GM18508 (cell line): ENCODE data around the gene ANO6.

Experiments
- ATAC-seq: cut with Tn5 transposase; IDR thresholded peaks from one replicate; pipeline ENCODE4 v1.9.1; 2021; ENCODE audit warnings: moderate number of reproducible peaks; ENCODE audit not compliant: insufficient read depth, unreplicated experiment

Gene ANO6

DNA sequence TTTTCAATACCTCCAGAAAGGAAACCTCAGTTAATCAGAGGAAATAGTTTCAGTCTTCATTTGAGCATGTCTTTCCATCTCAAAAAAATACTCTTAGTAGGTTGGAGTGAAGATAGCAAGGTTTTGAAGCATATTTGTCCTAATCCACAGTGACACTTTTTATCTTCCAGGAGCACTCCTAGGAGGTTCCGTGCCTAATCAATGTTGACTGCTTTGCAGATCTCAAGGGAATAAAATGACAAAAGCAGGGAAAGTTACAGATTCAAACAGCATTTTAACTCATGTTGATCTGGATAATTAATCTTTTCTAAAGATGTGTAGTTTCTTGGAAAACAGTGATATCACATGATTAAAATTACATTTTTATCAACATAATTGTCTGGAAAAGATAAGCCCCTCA is 213.9 kb downstream of the ANO6 start:
- no peak for ATAC-seq

DNA sequence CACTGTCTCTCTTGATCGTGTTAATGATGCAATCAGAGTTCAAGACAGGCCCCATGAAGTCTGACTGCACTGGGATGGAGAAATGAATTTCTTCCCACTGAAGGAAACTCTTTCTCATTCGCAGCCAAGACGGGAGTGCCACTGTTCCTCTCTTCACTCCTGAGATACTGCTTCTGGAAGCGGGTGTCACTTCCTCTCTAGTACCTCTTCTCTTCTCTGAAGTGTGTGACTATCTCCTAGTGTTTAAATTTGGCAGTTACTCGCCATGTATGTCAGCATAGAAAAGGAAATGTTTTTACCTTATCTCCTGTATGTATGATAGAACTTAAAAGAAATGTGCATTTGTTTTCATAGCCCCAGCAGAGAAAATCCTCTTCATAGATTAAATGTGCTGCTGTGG is 215.2 kb downstream of the ANO6 start:
- no peak for ATAC-seq

DNA sequence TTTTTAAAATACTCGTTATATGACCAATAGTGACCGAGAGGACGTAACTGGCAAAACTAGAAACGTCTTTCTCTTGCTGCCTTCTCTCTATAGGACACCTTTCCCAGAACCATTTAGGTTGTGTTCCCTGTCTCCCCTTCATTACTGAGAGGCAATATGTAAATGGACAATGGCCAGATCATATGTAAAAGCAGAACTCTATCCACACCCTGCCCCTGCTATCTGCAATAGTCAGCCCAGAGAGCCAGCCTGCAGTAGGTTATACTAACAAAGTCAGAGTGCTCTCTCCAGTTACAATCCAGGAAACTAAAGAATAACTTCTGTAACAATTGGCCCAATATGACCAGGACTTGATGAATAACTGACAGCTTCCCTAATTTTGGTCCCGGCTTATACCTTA is 216.8 kb downstream of the ANO6 start:
- no peak for ATAC-seq

DNA sequence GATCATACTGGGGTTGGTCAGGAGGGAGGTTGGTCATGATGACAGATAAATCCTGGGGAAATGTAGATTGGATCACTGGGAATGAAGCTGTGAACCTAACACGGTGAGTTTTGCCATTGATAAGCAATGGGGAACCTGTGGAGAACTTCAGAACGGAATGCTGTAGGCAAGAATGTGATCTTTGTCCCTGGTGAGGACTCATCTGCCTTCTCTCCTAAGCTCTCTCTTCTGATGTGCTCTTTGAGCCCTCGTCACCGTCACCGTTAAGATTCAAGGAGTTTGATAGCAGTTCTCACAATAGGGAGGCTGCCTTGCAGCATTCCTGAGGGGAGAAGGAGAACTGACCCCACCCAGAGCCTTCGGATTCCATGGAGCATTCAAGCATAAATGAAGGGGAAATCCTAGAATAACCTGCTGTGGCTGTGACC is 217.6 kb downstream of the ANO6 start:
- no peak for ATAC-seq

DNA sequence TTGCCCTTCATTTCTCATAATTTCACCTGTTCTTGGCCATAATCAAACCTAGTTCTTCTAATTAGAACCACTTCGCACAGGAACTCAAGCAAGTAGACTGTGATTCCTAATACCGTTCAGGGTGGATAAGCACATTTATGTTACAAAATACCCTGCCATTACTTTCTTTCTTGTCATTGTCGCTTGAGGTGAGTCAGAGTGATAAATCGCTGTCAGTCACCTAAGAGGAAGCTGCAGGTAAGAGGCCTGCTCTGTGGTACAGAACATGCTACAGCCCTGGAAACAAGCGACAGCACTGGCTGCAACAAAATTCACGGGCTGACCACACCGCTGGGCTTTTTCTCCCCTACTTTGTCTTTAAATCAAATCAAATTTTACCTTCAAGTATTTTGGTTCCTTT is 218.2 kb downstream of the ANO6 start:
- no peak for ATAC-seq

DNA sequence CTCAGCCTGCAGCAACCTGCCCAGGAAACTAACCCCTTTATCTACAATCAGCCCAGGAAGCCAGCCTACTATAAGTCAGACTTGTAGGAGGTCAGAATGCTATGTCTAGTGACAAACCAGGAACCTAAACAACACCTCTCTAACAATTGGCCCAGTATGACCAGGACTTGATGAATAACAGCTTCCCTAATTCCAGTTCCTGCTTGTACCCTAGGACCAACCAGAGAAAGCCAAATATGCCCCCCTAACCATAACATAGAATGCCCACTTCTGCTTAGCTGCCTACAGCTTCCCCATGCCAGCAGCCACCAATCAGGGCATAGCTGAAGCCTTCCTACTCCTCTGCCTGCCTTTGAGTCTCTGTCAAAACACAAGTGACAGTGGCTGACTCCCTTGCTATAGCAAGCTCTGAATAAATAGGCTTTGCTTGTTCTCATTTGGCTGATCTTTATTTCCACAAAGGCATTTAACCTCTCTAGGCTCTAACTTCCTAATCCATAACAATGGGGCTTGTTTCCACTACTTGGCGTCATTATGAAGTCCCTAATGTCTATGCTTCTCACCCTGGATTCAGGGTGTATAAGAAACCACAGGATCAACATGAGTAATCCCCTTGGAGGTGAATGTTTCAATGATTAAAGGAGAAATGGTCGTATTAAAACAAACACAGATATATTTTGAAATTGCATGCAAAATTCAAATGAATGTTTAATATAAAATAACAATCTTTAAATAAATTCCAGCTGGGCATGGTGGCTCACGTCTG is 220.2 kb downstream of the ANO6 start:
- ATAC-seq: no peak

DNA sequence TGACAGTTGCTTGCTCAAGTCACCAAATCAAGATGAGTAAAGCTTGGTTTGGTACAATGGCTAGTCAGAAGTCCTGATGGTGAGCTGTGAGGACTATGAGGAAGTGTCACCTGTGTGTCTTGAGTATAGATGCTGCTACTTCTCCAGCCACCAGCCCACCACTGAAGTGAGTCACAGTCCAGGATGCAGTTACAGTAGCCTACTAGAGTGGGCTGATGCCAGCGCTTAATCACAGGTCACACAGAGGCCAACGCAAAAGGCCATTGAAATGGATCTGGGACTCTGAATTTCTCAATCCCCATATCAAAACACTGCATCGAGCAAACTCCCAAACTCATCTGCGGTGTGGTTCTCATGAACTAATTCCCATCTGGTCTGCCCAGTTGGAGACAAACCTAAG is 223.1 kb downstream of the ANO6 start:
- no peak for ATAC-seq

DNA sequence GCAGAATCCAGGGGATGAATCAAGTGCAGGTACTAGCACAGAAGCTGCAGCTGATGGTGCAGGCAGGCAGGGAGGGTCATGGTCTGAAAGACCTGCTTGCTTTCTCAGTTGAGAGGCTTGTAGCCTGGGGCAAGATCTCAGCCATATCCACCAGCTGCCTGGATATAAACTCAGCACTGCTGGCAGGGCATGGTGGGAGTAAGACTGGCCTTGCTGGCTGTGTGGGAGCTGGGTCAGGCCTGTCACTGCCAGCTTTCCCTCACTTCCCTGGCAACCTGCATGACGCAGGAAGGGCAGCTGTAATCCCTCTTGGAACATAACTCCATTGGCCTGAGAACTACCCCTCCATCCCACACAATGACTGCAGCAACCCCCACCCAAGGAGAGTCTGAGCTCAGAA is 230.1 kb downstream of the ANO6 start:
- ATAC-seq: no peak

DNA sequence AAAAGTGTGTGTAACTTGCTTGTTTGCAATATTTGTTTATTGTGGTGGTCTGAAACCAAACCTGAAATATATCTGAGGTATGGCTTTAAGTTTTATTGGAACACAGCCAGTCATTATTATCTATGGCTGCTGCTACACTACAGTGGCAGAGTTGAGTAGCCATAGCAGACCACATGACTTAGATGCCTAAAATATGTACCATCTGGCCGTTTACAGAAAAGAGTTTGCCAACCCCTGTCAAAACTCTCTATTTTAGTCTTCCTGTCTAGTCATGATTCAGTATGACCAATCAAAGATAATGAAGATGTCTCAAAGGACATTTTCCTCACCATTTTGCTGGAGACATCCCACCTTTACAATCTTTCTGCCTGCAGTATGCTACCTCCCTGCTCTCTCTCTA is 242.3 kb downstream of the ANO6 start:
- no peak for ATAC-seq

DNA sequence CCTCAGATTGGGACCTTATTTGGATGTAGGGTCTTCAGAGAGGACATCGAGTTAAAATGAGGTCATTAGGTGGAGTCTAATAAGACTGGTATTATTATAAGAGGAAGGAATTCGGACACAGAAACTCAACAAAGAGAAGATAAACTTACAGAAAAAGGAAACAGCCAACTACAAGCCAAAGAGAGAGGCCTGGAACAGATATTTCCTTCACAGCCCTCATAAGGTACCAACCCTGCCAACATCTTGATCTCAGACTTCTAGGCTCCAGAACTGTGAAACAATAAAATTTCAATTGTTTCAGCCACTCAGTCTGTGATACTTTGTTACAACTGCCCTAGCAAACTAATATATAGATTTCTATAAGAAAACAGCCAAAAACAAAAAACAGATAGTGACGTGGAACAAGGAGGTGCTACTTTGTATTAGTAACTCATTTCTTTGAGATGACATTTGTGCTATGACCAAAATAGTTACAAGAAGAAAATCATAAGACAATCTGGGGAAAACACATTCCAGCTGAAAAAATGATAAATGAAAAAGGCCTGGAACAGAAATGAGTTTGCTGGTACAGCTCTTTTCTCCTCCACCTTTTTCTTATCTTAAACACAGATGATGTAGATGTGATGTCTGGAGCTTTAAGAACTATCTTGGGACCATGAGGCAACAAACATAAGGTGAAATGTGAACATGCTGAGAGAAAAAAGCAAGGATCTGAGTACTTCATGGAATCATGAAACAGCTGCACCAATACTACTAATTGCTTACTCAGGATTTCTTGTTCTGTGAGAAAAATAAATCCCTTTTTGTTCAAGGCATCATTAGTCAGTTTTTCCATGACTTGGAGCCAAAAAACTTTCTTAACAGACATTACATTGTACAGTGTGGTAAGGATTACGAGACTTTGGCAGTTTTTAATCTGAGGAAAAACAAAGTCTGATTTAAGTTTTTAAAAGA is 243.2 kb downstream of the ANO6 start:
- ATAC-seq: no peak

DNA sequence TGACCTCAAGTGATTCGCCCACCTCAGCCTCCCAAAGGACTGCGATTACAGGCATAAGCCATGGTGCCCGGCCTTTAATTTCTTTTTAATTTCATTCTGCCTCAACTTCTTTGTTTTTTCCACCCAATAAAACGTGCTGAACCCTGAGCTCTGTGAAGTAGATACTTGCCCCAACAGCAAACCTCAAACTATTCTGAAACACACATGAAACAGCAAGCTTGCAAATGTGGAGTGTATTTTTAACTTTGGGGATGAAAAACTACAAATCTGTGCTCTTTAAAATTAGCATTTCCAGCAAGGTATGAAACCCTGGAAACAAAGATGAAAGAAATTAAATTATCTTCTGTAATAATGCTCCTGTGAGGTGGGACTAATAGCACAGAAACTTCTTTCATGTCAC is 246.6 kb downstream of the ANO6 start:
- ATAC-seq: no peak

DNA sequence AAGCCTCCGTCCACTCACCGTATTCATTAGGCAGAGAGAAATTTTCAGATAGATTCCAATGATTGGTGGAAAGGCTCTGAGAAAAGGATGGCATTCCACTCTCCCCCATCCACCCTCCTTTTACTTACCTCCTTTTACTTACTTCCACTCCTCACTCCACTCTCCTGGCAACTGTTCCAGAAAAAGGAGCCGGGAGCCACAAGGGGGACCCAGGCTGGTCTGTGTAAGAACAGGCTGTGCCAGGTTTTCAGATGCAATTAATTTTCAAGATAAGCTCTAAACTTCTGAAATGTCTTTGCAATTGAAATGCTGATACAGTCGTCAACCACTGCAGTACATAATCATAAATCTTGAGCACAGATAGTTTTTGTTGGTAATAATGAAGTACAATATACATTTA is 248.8 kb downstream of the ANO6 start:
- no peak for ATAC-seq

DNA sequence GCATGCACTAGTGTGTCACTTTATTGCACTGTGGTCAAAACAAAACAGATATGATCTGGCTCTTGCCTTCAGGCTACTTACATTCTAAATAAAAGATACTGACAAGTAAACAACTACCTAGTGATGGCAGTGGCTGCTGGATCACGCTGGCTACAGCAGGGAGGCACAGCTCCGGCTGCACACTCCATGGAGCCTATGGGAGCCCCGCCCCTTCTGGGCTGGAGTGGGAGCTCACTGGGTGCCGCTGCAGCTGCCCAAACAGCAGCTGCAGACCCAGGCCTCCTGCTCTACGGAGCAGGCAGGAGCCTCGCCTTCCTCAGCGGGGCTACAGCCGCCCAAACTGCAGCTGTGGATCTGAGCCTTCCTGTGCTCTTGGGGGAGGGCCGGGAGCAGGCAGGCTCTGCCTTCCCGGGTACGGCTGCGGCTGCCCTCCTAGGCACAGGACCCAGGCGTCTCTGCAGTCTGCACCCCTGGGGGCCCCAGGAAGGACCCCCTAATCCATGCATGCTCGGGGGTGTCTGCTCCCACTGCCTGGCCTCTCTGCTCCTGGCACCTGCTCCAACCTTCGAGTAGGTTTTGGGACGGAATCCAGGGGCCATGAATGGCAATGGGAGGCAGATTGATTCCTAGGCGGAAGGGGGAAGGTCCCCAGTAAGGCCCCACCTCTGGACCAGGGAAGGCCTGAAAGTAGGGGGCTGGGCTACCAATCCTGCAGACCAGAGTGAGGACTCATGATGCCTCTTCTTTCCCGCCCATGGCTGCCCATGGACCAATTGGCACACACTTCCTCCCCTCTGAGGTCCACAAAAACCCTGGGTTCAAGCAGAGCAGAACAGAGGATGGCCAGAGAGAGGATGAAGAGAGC is 253.1 kb downstream of the ANO6 start:
- no peak for ATAC-seq

DNA sequence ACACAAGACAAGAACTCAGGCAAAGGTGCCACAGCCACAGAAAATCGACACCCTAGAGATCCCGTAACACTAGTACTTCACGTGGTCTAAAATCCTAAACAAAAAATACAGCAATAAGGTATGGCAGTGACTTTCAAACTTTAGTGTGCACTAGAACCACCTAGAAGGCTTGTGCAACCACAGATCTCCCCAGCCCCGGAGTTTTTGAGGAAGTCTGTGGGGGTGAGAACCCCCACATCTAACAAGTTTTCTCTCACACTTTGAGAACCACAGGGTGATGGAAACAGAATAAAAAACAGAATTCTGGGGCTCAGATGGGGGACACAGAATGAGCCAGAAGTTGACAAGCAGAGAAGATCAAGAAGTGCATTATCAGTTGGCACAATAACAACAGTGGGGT is 254.0 kb downstream of the ANO6 start:
- ATAC-seq: no peak

DNA sequence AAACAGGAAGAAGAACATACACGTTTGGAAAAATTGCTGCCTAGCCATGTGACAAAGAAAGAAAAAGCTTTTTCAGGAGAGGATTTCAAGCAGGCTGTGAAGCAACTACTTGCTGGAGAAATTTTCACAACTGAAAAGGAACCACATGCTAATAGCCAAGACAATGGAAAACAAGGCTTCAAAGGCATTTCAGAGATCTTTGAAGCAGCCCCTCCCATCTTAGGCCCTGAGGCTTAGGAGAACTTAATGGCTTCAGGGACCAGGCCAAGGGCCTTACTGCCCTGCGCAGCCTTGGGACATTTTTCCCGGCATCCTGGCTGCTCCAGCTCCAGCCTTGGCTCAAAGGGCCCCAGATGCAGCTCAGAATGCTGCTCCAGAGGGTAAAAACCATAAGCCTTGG is 257.7 kb downstream of the ANO6 start:
- no peak for ATAC-seq

DNA sequence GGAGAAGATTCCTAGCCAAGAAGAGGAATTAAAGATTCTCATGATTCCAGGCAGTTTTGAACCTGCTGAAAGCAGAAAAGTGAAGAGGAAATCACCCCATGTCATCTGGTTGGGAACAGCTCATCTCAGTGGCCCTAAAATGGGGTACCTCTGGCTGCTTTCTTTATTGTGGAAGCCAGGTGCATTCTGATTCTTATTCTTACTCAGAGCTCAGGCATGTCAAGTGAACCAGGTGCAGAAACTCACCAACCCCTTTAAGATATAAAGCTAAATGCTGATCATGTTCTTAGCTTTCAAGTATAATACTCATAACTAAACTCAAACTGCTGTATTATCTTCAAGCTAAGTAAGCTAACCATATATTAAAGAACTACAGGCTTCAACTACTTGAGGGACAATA is 259.7 kb downstream of the ANO6 start:
- no peak for ATAC-seq

DNA sequence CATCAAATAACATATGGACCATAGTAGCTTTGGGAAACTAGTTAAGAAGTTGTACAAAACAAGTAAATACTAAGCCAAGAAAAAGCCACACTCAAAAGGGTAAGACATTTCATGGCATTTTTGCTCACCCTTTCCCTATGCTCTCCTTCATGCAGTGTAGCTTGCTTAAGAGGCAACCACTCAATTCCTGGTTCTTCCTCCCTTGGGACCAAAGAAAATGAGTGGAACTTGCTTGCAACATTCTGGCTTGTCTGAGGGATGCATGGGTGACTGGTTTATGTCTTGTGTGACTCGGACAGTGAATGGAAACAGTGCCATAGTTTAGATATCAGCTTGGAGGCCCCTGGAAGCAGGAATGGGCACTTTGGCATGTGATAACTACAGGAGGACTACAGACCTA is 261.6 kb downstream of the ANO6 start:
- ATAC-seq: no peak

DNA sequence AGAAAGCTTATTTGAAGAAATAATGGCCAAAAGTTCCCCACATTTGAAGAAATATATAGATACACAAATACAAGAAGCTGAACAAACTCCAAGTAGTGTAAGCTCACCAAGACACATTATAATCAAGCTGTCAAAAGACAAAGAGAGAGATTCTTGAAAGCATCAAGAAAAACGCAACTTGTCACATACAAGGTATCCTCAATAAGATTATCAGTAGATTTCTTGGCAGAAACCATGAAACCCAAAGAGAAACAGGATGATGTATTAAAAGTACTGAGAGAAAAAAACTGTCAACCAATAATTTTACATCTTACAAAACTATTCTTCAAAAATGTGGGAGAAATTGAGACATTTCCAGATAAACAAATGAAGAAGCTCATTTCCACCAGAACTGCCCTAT is 263.0 kb downstream of the ANO6 start:
- ATAC-seq: no peak

DNA sequence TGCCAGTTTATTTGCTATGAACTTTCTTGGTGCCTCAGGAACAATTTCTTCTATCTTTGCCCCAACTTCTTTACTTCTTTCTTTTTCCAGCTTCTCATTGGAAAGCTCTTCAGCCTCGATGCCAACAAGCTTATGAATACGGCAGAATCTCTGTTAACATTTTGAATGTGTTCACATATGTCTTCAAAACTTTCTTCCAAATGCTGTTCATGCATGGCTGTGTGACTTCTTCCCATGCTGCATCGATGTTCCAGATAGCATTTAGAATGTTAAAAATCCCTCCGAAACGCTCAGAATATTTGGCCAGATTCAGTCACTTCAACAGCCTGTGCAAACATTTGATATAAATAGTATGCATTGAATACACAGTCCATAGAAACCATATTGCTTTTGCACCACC is 265.9 kb downstream of the ANO6 start:
- ATAC-seq: no peak

DNA sequence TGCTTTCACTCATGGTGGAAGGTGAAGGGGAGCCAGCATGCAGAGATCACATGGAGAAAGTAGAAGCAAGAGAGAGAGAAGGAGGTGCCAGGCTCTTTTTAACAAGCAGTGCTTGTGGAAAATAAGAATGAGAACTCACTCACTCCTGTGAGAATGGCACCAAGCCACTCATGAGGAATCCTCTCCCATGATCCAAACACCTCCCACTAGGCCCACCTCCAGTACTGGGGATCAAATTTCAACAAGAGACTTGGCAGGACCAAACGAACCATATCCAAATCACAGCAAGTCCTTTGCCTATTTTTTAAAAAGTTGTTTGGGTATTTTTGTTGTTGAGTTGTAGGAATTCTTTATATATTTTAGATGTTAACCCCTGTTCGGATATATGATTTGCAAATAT is 267.7 kb downstream of the ANO6 start:
- no peak for ATAC-seq
